Type B pancreatic cell (in vitro differentiated cells): ENCODE results near the gene PRKD1. TPM values are rescaled to one million over a fixed set of nuclear protein-coding genes. Genes with fewer than 3 reads are reported as not detected.

ENCODE experiments used
- DNase-seq: peaks from one replicate; pipeline ENCODE4 v3.0.0; 2021; ENCODE audit warnings: mixed read lengths; ENCODE audit not compliant: unreplicated experiment; ENCODE audit errors: extremely low spot score
- H3K27ac Mint-ChIP-seq: 2 replicates; pipeline ENCODE4 v1.8.0; 2021; ENCODE audit warnings: mild to moderate bottlenecking, mixed read lengths
- H3K27me3 Mint-ChIP-seq: 2 replicates; pipeline ENCODE4 v1.8.0; 2021; ENCODE audit warnings: mixed read lengths
- H3K36me3 Mint-ChIP-seq: 2 replicates; pipeline ENCODE4 v1.8.0; 2021; ENCODE audit warnings: mixed read lengths
- H3K4me1 Mint-ChIP-seq: one replicate; pipeline ENCODE4 v1.8.0; 2021; ENCODE audit warnings: mixed read lengths; ENCODE audit not compliant: unreplicated experiment
- H3K4me3 Mint-ChIP-seq: 2 replicates; pipeline ENCODE4 v1.8.0; 2021; ENCODE audit warnings: mild to moderate bottlenecking, mixed read lengths
- H3K9me3 Mint-ChIP-seq: 2 replicates; pipeline ENCODE4 v1.8.0; 2021; ENCODE audit warnings: mixed read lengths
- CTCF ChIP-seq: fragments of 200-600 bp; sonication (generic); conservative IDR thresholded peaks from 2 replicates; pipeline ENCODE4 v1.5.0; 2021; ENCODE audit warnings: antibody characterized with exemption, mild to moderate bottlenecking
- total RNA-seq: library from RNA; stranded (reverse); gene quantifications from 2 replicates; pipeline ENCODE4 v1.2.1, GENCODE V29; 2021; ENCODE audit warnings: low replicate concordance

PRKD1 gene
- total RNA-seq, 1 donor from 2014 or later: 16.3 TPM

DNA sequence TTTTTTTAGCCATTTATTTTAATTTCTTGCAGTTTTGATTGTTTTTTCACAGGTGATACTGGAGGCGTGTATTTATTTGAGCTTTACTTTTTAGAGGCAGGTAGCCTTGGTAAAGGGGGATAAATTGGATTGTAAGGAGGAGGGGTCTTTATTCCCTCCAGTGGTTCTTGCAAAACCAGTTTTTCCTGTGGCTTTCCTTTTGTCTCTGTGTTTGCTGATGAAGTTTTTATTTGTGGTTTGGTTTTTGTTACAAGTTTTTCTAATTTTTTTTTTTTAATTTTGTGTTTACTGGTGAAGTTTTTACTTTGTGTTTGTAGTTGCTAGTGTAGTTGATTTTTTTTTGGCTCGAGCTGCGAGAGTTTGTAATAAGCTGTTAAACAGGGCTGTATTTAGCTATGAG is 278.5 kb downstream of the PRKD1 start:
- Mint-ChIP-seq H3K9me3 (peaks cover 12% of the 10 kb centered on the region), H3K36me3 (peaks cover 13% of the 10 kb centered on the region), H3K27me3 (no peaks in the 10 kb centered on the region), H3K27ac (no peak overlapping the region), H3K4me1 (peaks cover 8% of the 10 kb centered on the region), H3K4me3 (no peak overlapping the region)
- no peak for TF ChIP-seq CTCF
- DNase-seq: no peak

DNA sequence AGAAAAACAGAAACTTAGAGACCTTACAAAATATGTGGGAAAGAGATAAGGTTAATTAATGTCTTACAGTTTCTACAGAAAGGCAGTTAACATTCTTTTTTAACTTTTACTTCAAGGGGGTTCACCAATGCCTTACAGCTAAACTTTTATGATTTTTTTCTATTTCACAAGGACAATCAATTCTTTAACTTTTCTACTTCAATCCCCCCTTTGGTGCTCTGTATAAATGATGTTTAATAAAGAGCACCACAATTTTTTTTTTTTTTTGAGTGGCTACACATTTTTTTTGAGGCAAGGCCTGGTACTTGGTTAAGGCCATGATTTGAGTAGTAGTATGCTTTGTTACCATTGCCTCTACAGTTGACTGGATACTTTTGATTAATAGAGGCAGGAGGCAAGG is 279.6 kb downstream of the PRKD1 start:
- Mint-ChIP-seq H3K27me3 (no peaks in the 10 kb centered on the region), H3K4me1 (peaks cover 17% of the 10 kb centered on the region), H3K36me3 (peaks cover 13% of the 10 kb centered on the region), H3K27ac (no peak overlapping the region), H3K9me3 (peaks cover 12% of the 10 kb centered on the region), H3K4me3 (no peak overlapping the region)
- TF ChIP-seq CTCF: no peak
- no peak for DNase-seq

DNA sequence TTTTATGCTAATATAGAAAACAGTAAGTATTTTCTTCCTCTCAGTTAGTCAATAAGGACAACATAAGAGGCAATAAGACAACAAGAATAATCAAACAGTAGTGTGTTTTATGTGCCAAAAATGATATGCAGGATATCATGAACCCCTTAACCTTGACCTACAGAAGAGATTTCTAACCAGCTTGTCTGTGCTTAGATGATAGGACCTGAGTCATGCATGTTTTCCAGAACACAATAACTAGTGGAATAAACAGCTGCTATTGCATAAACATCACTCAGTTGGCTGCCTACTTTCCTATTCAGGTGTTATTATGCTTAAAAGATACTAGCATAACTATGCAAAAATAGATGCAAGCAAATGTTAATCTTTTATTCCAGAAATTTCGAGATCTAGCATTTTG is 282.5 kb downstream of the PRKD1 start:
- Mint-ChIP-seq H3K36me3 (peaks cover 13% of the 10 kb centered on the region), H3K9me3 (peaks cover 11% of the 10 kb centered on the region)

GRCh38 chr14:29643433-29644211 is 284.0 kb downstream of the PRKD1 start:
- H3K4me1 Mint-ChIP-seq: peaks cover 13% of the 10 kb centered on the region
- H3K9me3 Mint-ChIP-seq: peaks cover 5% of the 10 kb centered on the region
- no peaks in the 10 kb centered on the region for H3K27me3 Mint-ChIP-seq
- TF ChIP-seq CTCF: no peak
- no peak for DNase-seq
- H3K4me3 Mint-ChIP-seq: no peak overlapping the region
- H3K27ac Mint-ChIP-seq: no peak overlapping the region
- H3K36me3 Mint-ChIP-seq: peaks cover 4% of the 10 kb centered on the region

More for the DNA sequence above, 282.5 kb downstream of the PRKD1 start:
- Mint-ChIP-seq H3K27me3 (no peaks in the 10 kb centered on the region), H3K27ac (no peak overlapping the region), H3K4me3 (no peak overlapping the region), H3K4me1 (peaks cover 14% of the 10 kb centered on the region)
- no peak for TF ChIP-seq CTCF
- DNase-seq: no peak

DNA sequence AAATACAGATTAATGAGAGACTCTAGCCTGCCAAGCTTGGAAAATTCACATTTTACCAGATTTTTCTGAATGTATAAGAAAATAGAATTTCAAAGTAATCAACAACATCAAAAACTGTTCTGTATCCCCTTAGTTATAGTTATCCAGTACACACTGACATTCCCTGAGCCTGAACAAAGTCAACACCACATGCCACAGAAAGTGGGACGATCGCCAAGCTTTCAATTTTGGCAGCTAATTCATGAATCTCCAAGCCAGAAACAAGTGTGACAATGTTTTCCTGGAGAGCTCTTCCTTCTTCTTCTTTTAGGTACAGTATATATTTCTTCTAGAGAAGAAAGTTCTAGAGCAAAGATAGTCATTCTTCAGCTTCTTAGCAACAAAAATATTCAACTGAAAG is 290.2 kb downstream of the PRKD1 start:
- Mint-ChIP-seq H3K4me3 (no peak overlapping the region), H3K27ac (no peak overlapping the region), H3K27me3 (no peaks in the 10 kb centered on the region), H3K9me3 (peaks cover 5% of the 10 kb centered on the region), H3K4me1 (peaks cover 5% of the 10 kb centered on the region), H3K36me3 (no peaks in the 10 kb centered on the region)
- DNase-seq: no peak
- TF ChIP-seq CTCF: no peak
